Progenitor cell of endocrine pancreas (in vitro differentiated cells): ENCODE data around the gene RGL4. TPM values are rescaled to one million over a fixed set of nuclear protein-coding genes. Genes with fewer than 3 reads are reported as not detected.

Experiments used
- DNase-seq: peaks from one replicate; pipeline ENCODE4 v3.0.0; 2021; ENCODE audit warnings: low spot score; ENCODE audit not compliant: unreplicated experiment
- H3K27ac Mint-ChIP-seq: 2 replicates; pipeline ENCODE4 v1.8.0; 2021; ENCODE audit warnings: mild to moderate bottlenecking, moderate library complexity, mixed read lengths
- H3K27me3 Mint-ChIP-seq: 2 replicates; pipeline ENCODE4 v1.8.0; 2021; ENCODE audit warnings: mixed read lengths
- H3K36me3 Mint-ChIP-seq: 2 replicates; pipeline ENCODE4 v1.8.0; 2022; ENCODE audit warnings: mixed read lengths; ENCODE audit not compliant: insufficient read depth
- H3K4me1 Mint-ChIP-seq: 2 replicates; pipeline ENCODE4 v1.8.0; 2021; ENCODE audit warnings: low read depth, mixed read lengths
- H3K4me3 Mint-ChIP-seq: 2 replicates; pipeline ENCODE4 v1.8.0; 2021; ENCODE audit warnings: low read depth, mild to moderate bottlenecking, moderate library complexity, mixed read lengths
- H3K9me3 Mint-ChIP-seq: 2 replicates; pipeline ENCODE4 v1.8.0; 2021; ENCODE audit warnings: low read depth, mixed read lengths
- CTCF ChIP-seq: fragments of 200-600 bp; sonication (generic); IDR thresholded peaks from one replicate; pipeline ENCODE4 v1.5.0; 2021; ENCODE audit warnings: antibody characterized with exemption, mild to moderate bottlenecking; ENCODE audit not compliant: unreplicated experiment
- total RNA-seq: library from RNA; stranded (reverse); gene quantifications from 2 replicates; pipeline ENCODE4 v1.2.1, GENCODE V29; 2021

RGL4 gene
- total RNA-seq, 1 donor from 2014 or later = 0.07 TPM

- Mint-ChIP-seq H3K27me3 (no peaks in the 10 kb centered on the region), H3K36me3 (peaks cover 9% of the 10 kb centered on the region), H3K9me3 (no peaks in the 10 kb centered on the region), H3K27ac (no peak overlapping the region), H3K4me3 (no peak overlapping the region), H3K4me1 (peaks cover 29% of the 10 kb centered on the region)
- TF ChIP-seq CTCF = no peak
- DNase-seq = no peak
Measured at GRCh38 chr22:23677701-23677995, 13.2 kb upstream of the RGL4 start.

- no peak for TF ChIP-seq CTCF
- H3K4me3 Mint-ChIP-seq = no peak overlapping the region
- H3K4me1 Mint-ChIP-seq = peaks cover 27% of the 10 kb centered on the region
- no peaks in the 10 kb centered on the region for H3K27me3 Mint-ChIP-seq
- no peak for DNase-seq
- peak overlapping the region; percentile 57 for H3K27ac Mint-ChIP-seq
- H3K36me3 Mint-ChIP-seq = peaks cover 9% of the 10 kb centered on the region
- no peaks in the 10 kb centered on the region for H3K9me3 Mint-ChIP-seq
Measured at GRCh38 chr22:23678133-23678532, 12.7 kb upstream of the RGL4 start.

GRCh38 chr22:23681026-23681809 is 9.6 kb upstream of the RGL4 start:
- no peak for DNase-seq
- Mint-ChIP-seq H3K9me3 (no peaks in the 10 kb centered on the region), H3K4me3 (no peak overlapping the region), H3K36me3 (peaks cover 9% of the 10 kb centered on the region), H3K27me3 (no peaks in the 10 kb centered on the region), H3K27ac (no peak overlapping the region), H3K4me1 (peaks cover 10% of the 10 kb centered on the region)
- TF ChIP-seq CTCF = no peak

GRCh38 chr22:23682077-23682476 is 8.7 kb upstream of the RGL4 start:
- no peak overlapping the region for H3K4me3 Mint-ChIP-seq
- H3K9me3 Mint-ChIP-seq = no peaks in the 10 kb centered on the region
- no peaks in the 10 kb centered on the region for H3K27me3 Mint-ChIP-seq
- no peak for TF ChIP-seq CTCF
- no peak for DNase-seq
- H3K4me1 Mint-ChIP-seq = peaks cover 10% of the 10 kb centered on the region
- H3K27ac Mint-ChIP-seq = no peak overlapping the region
- peaks cover 9% of the 10 kb centered on the region for H3K36me3 Mint-ChIP-seq

GRCh38 chr22:23682827-23683355 is 7.9 kb upstream of the RGL4 start:
- no peaks in the 10 kb centered on the region for H3K9me3 Mint-ChIP-seq
- peaks cover 4% of the 10 kb centered on the region for H3K4me1 Mint-ChIP-seq
- peaks cover 9% of the 10 kb centered on the region for H3K36me3 Mint-ChIP-seq
- H3K27me3 Mint-ChIP-seq = no peaks in the 10 kb centered on the region
- no peak overlapping the region for H3K4me3 Mint-ChIP-seq
- TF ChIP-seq CTCF = no peak
- no peak for DNase-seq
- H3K27ac Mint-ChIP-seq = no peak overlapping the region
